ENCODE results near the gene CYGB.

GRCh38 chr17:76582660-76583059 lies 45.2 kb upstream of the CYGB start:
- TF ChIP-seq POLR2A (IDR thresholded peaks at IDR 0.05; ENCODE audit: low read length): no peak
- TF ChIP-seq GATA1 (IDR thresholded peaks at IDR 0.05; ENCODE audit: low read depth, low read length): no peak
